ENCODE results near the gene CHRDL2.

DNA sequence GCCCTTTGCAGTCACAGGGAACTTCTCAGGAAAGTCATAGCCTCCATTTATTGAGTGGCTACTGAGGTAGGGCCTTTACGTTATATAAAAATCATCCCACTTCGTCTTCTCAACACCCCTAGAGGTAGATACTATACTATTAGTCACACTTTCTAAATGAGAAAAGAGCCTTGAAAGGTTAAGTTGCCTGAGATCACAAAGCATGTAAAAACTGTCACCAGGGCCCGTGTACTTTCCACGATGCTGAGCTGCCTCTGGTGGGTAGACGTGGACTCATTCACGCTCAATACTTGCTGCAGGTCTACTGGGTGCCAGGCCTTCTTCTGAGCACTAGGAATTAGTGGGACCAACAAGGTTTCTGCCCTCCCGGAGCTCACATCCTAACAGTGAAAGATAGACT is 16.3 kb downstream of the CHRDL2 start:
- TF ChIP-seq, protein P1, sequence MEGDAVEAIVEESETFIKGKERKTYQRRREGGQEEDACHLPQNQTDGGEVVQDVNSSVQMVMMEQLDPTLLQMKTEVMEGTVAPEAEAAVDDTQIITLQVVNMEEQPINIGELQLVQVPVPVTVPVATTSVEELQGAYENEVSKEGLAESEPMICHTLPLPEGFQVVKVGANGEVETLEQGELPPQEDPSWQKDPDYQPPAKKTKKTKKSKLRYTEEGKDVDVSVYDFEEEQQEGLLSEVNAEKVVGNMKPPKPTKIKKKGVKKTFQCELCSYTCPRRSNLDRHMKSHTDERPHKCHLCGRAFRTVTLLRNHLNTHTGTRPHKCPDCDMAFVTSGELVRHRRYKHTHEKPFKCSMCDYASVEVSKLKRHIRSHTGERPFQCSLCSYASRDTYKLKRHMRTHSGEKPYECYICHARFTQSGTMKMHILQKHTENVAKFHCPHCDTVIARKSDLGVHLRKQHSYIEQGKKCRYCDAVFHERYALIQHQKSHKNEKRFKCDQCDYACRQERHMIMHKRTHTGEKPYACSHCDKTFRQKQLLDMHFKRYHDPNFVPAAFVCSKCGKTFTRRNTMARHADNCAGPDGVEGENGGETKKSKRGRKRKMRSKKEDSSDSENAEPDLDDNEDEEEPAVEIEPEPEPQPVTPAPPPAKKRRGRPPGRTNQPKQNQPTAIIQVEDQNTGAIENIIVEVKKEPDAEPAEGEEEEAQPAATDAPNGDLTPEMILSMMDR (IDR thresholded peaks at IDR 0.05; ENCODE audit: poor library complexity) = no peak
- no peak for TF ChIP-seq EZH2phosphoT487 (IDR thresholded peaks at IDR 0.05; ENCODE audit: low read depth, severe bottlenecking, unreplicated experiment)
- no peak for TF ChIP-seq EZH2 (IDR thresholded peaks at IDR 0.05; ENCODE audit: borderline replicate concordance)

All from hepatocyte (in vitro differentiated cells).